SK-N-SH (cell line): ENCODE data around the gene ARAP3. TPM values are rescaled to one million over a fixed set of nuclear protein-coding genes. Genes with fewer than 3 reads are reported as not detected.

Source experiments
- CTCF ChIA-PET: fragments of 300-600, 350-600 bp; formaldehyde crosslinking; extraction: SDS; loops from one replicate; lab custom pipeline; 2021; lab: Yijun Ruan, JAX
- POLR2A ChIA-PET: fragments of 350-600 bp; sonication (Branson Sonifier 250); formaldehyde crosslinking; extraction: SDS; loops from one replicate; lab custom pipeline; 2020; ENCODE audit warnings: antibody characterized with exemption, inconsistent platforms; lab: Yijun Ruan, JAX
- DNase-seq: peaks from one replicate; pipeline ENCODE4 v3.0.0; 2012
- H2AFZ ChIP-seq: fragments of 200-600 bp; sonication (generic); 2 replicates; pipeline ENCODE4 v1.8.1; 2016; ENCODE audit warnings: antibody characterized with exemption, mild to moderate bottlenecking, low read depth
- H3F3A ChIP-seq: fragments of 200-600 bp; sonication (generic); replicated peaks from 2 replicates; pipeline ENCODE3; 2016; ENCODE audit warnings: antibody characterized with exemption, mild to moderate bottlenecking; ENCODE audit not compliant: insufficient read depth
- H3K27ac ChIP-seq, 2 experiments: fragments of 200-500 bp in 1 of 2; fragments of 200-600 bp in 1 of 2; sonication (Bioruptor generic) in 1 of 2; sonication (generic), shearing (Covaris generic) in 1 of 2; 2 replicates each; pipeline versions ENCODE4 v1.5.1 to v1.6.1; 2014 to 2016; ENCODE audit warnings: low read depth in 2 of 2, inconsistent platforms in 1 of 2, low read length in 1 of 2, mild to moderate bottlenecking in 1 of 2, mixed read lengths in 1 of 2
- H3K27me3 ChIP-seq: fragments of 200-600 bp; sonication (generic), shearing (Covaris generic); 2 replicates; pipeline ENCODE4 v1.6.1; 2016; ENCODE audit warnings: mixed run types; ENCODE audit not compliant: insufficient read depth
- H3K36me3 ChIP-seq, 2 experiments: fragments of 200-500 bp in 1 of 2; fragments of 200-600 bp in 1 of 2; sonication (Bioruptor generic) in 1 of 2; sonication (generic) in 1 of 2; replicated peaks in 1 of 2; 2 replicates each; pipeline versions ENCODE3 to v1.5.1; 2014 to 2016; ENCODE audit warnings: low read length in 1 of 2, mild to moderate bottlenecking in 1 of 2; ENCODE audit not compliant: insufficient read depth in 2 of 2, control insufficient read depth in 1 of 2
- H3K4me1 ChIP-seq, 2 experiments: fragments of 200-500 bp in 1 of 2; fragments of 200-600 bp in 1 of 2; sonication (Bioruptor generic) in 1 of 2; sonication (generic), shearing (Covaris generic) in 1 of 2; 2 replicates each; pipeline versions ENCODE4 v1.5.1 to v1.6.1; 2014 to 2016; ENCODE audit warnings: low read depth in 1 of 2, low read length in 1 of 2, mixed run types in 1 of 2; ENCODE audit not compliant: insufficient read depth in 2 of 2, control insufficient read depth in 1 of 2
- H3K4me2 ChIP-seq: fragments of 200-600 bp; sonication (generic), shearing (Covaris generic); 2 replicates; pipeline ENCODE4 v1.6.1; 2017; ENCODE audit warnings: mixed run types
- H3K4me3 ChIP-seq, 2 experiments: fragments of 200-500 bp in 1 of 2; fragments of 200-600 bp in 1 of 2; sonication (Bioruptor generic) in 1 of 2; sonication (generic), shearing (Covaris generic) in 1 of 2; 2 replicates each; pipeline versions ENCODE4 v1.5.1 to v1.8.1; 2014 to 2016; ENCODE audit warnings: low read depth in 2 of 2, inconsistent platforms in 1 of 2, low read length in 1 of 2, mild to moderate bottlenecking in 1 of 2, mixed read lengths in 1 of 2, moderate library complexity in 1 of 2
- H3K79me2 ChIP-seq: fragments of 200-600 bp; sonication (generic); 2 replicates; pipeline ENCODE4 v1.8.1; 2017; ENCODE audit warnings: mild to moderate bottlenecking; ENCODE audit not compliant: insufficient read depth
- H3K9ac ChIP-seq: fragments of 200-600 bp; sonication (generic); 2 replicates; pipeline ENCODE4 v1.6.1; 2017; ENCODE audit warnings: mixed run types
- H3K9me2 ChIP-seq: fragments of 200-600 bp; sonication (generic); 2 replicates; pipeline ENCODE4 v1.6.1; 2017; ENCODE audit warnings: mixed run types
- H3K9me3 ChIP-seq: fragments of 200-600 bp; sonication (generic); 2 replicates; pipeline ENCODE4 v1.6.1; 2017; ENCODE audit warnings: mixed run types, mild to moderate bottlenecking, moderate library complexity
- H4K20me1 ChIP-seq: fragments of 200-600 bp; sonication (generic); 2 replicates; pipeline ENCODE4 v1.6.1; 2017; ENCODE audit warnings: mild to moderate bottlenecking, mixed run types; ENCODE audit not compliant: insufficient read depth
- CTCF ChIP-seq: fragments of 200-600 bp; sonication (generic); IDR thresholded peaks from 2 replicates; pipeline ENCODE4 v1.6.1; 2017; ENCODE audit warnings: antibody characterized with exemption, mild to moderate bottlenecking, moderate library complexity
- IRF3 ChIP-seq: fragments of 150-350 bp; IDR thresholded peaks from 2 replicates; pipeline ENCODE4 v1.6.1; 2016; ENCODE audit warnings: mild to moderate bottlenecking, low read depth, low read length
- REST ChIP-seq: IDR thresholded peaks from 2 replicates; pipeline ENCODE4 v1.6.1; 2012; ENCODE audit warnings: mild to moderate bottlenecking, low read depth, low read length, moderate library complexity
- SIN3A ChIP-seq: IDR thresholded peaks from 2 replicates; pipeline ENCODE4 v1.6.1; 2012; ENCODE audit warnings: low read depth, mild to moderate bottlenecking, low read length, moderate library complexity, borderline replicate concordance
- SMC3 ChIP-seq: IDR thresholded peaks from 2 replicates; pipeline ENCODE4 v1.6.1; 2012; ENCODE audit warnings: low read depth, low read length, improper control_type of control experiment
- TAF1 ChIP-seq: IDR thresholded peaks from 2 replicates; pipeline ENCODE4 v1.6.1; 2012; ENCODE audit warnings: low read depth, mild to moderate bottlenecking, low read length, moderate library complexity, borderline replicate concordance
- USF1 ChIP-seq: IDR thresholded peaks from 2 replicates; pipeline ENCODE4 v1.4.0; 2012; ENCODE audit warnings: low read depth, borderline replicate concordance
- ZBTB33 ChIP-seq: IDR thresholded peaks from 2 replicates; pipeline ENCODE4 v1.4.0; 2012; ENCODE audit warnings: low read depth, borderline replicate concordance
- WGBS: methylation state at CpG from one replicate; pipeline ENCODE4 v1.1.6; 2017; ENCODE audit warnings: low lambda C conversion rate; 5-methylcytosine and 5-hydroxymethylcytosine counted together
- polyA plus RNA-seq, 3 experiments: library from polyadenylated mRNA; depleted of rRNA; stranded (reverse); fragments of >200 nt; gene quantifications; 2 replicates each; pipeline ENCODE4 v1.2.3, GENCODE V29; 2012

ARAP3 gene
- polyA plus RNA-seq, 1 of the 3 experiments (the other 2 are of a cell fraction), result 6.5 TPM

- no peak for TF ChIP-seq IRF3
- no peak for TF ChIP-seq USF1
- TF ChIP-seq ZBTB33, result no peak
- TF ChIP-seq SIN3A, result no peak
Measured at GRCh38 chr5:141646026-141646425, 36.0 kb downstream of the ARAP3 start (continued).

- TF ChIP-seq CTCF (peak; percentile 43), REST (0 out of 2 replicates have a peak, but pooled peaks have one; percentile 18), SMC3 (0 out of 2 replicates have a peak, but pooled peaks have one; percentile 4), TAF1 (no peak)
- DNase-seq, result no peak
- Histone ChIP-seq H3K79me2 (no peaks in the 10 kb centered on the region; the same call in 1 of the 2 replicates), H3K9me3 (no peaks in the 10 kb centered on the region), H4K20me1 (peaks cover 6% of the 10 kb centered on the region; the same call in 1 of the 2 replicates), H3F3A (peaks cover 12% of the 10 kb centered on the region), H3K4me3 (no peak overlapping the region), H3K27me3 (no peaks in the 10 kb centered on the region), H3K4me2 (no peak overlapping the region), H3K36me3 (peaks cover 12 to 40% of the 10 kb centered on the region in 2 experiments), H2AFZ (no peak overlapping the region), H3K27ac (no peak overlapping the region), H3K9me2 (no peaks in the 10 kb centered on the region), H3K9ac (no peak overlapping the region), H3K4me1 (peaks cover 0 to 15% of the 10 kb centered on the region in 2 experiments; a peak in 1 of 4 replicates)
- CTCF ChIA-PET, result interaction anchor here (0.9 to 19.7 kb wide), 9 partner anchors 9 to 319 kb away, joined by 3 to 207 read pairs (median 6); partner anchors contain the start of genes DIAPH1 and FCHSD1
- WGBS, result 100% methylated on average over 2 of the region's 2 CpGs
- POLR2A ChIA-PET, result interaction anchor here (1.4 kb wide), 1 partner anchor 9 kb away, joined by 4 read pairs; the partner anchor contains the start of gene FCHSD1
Measured at GRCh38 chr5:141641634-141642267, 40.3 kb downstream of the ARAP3 start.
